GM21619 (cell line): Measurements from ENCODE around the gene KSR2.
"Not testable (repeated sequence)": the region's sequence is repeated elsewhere in the genome, so short reads cannot be mapped to it uniquely, and the experiment has no call there.

ENCODE experiments used
- ATAC-seq: cut with Tn5 transposase; IDR thresholded peaks from one replicate; pipeline ENCODE4 v1.9.1; 2021; ENCODE audit not compliant: unreplicated experiment

Gene KSR2

GRCh38 chr12:117829108-117829507 is 139.7 kb downstream of the KSR2 start:
- ATAC-seq = no peak

- ATAC-seq = no peak
Observed at GRCh38 chr12:117827660-117828059, 141.1 kb downstream of the KSR2 start.

GRCh38 chr12:117825827-117826226 is 143.0 kb downstream of the KSR2 start:
- no peak for ATAC-seq

- ATAC-seq = no peak
Observed at GRCh38 chr12:117821480-117822175, 147.2 kb downstream of the KSR2 start.

GRCh38 chr12:117820216-117820907 is 148.4 kb downstream of the KSR2 start:
- ATAC-seq = no peak

GRCh38 chr12:117819160-117819559 is 149.6 kb downstream of the KSR2 start:
- ATAC-seq = no peak

- no peak for ATAC-seq
Observed at GRCh38 chr12:117818400-117818799, 150.4 kb downstream of the KSR2 start.

- ATAC-seq = no peak
Observed at GRCh38 chr12:117809509-117809908, 159.3 kb downstream of the KSR2 start.

GRCh38 chr12:117807946-117808345 is 160.8 kb downstream of the KSR2 start:
- no peak for ATAC-seq

GRCh38 chr12:117807355-117807754 is 161.4 kb downstream of the KSR2 start:
- no peak for ATAC-seq

- ATAC-seq = no peak
Observed at GRCh38 chr12:117805865-117806264, 162.9 kb downstream of the KSR2 start.

GRCh38 chr12:117803001-117803400 is 165.8 kb downstream of the KSR2 start:
- no peak for ATAC-seq

GRCh38 chr12:117800711-117801110 is 168.1 kb downstream of the KSR2 start:
- not testable (repeated sequence) for ATAC-seq

- ATAC-seq = no peak
Observed at GRCh38 chr12:117797202-117797601, 171.6 kb downstream of the KSR2 start.

GRCh38 chr12:117792877-117793424 is 175.8 kb downstream of the KSR2 start:
- ATAC-seq = no peak

- no peak for ATAC-seq
Observed at GRCh38 chr12:117792471-117792870, 176.3 kb downstream of the KSR2 start.

GRCh38 chr12:117790948-117791347 is 177.8 kb downstream of the KSR2 start:
- no peak for ATAC-seq

GRCh38 chr12:117790198-117790597 is 178.6 kb downstream of the KSR2 start:
- ATAC-seq = no peak

- ATAC-seq = no peak
Observed at GRCh38 chr12:117789195-117789912, 179.4 kb downstream of the KSR2 start.

- no peak for ATAC-seq
Observed at GRCh38 chr12:117778656-117779055, 190.1 kb downstream of the KSR2 start.

- no peak for ATAC-seq
Observed at GRCh38 chr12:117774941-117775775, 193.6 kb downstream of the KSR2 start.
